Measurements from ENCODE around the gene TRPM4. TPM values are rescaled to one million over a fixed set of nuclear protein-coding genes. Genes with fewer than 3 reads are reported as not detected.

The TRPM4 gene
- total RNA-seq, 3 donors from 2014 or later = 13.1 to 34.0 (median 24.3) TPM

- intact Hi-C loops (cut with DNase I; ENCODE audit: low total_unique reads) = loop anchor here (10.0 kb wide), 1 partner anchor 179 kb away; no protein-coding TSS in a partner anchor
- no peak overlapping the region for H3K4me3 ChIP-seq
- H3K27me3 ChIP-seq = no peaks in the 10 kb centered on the region
- DNase-seq (ENCODE audit: low spot score in 2 of 2) = no peak
- TF ChIP-seq CTCF (IDR thresholded peaks at IDR 0.05) (no peak), POLR2AphosphoS5 (IDR thresholded peaks at IDR 0.05) (no peak), POLR2A (IDR thresholded peaks at IDR 0.05) (no peak)
- H3K9me3 ChIP-seq = peaks cover 8 to 18% of the 10 kb centered on the region in 2 donors
- no peak overlapping the region for H3K27ac ChIP-seq
- H3K4me1 ChIP-seq = no peaks in the 10 kb centered on the region
- H3K36me3 ChIP-seq = no peaks in the 10 kb centered on the region
Observed at GRCh38 chr19:49255674-49256073, 98.1 kb downstream of the TRPM4 start.

- intact Hi-C loops (cut with DNase I; ENCODE audit: low total_unique reads) = loop anchor here (10.0 kb wide), 1 partner anchor 178 kb away; no protein-coding TSS in a partner anchor
- DNase-seq (ENCODE audit: low spot score in 2 of 2) = no peak
- H3K27me3 ChIP-seq = no peaks in the 10 kb centered on the region
- no peak overlapping the region for H3K4me3 ChIP-seq
- H3K27ac ChIP-seq = no peak overlapping the region
- TF ChIP-seq CTCF (IDR thresholded peaks at IDR 0.05) (no peak), POLR2A (IDR thresholded peaks at IDR 0.05) (no peak), POLR2AphosphoS5 (IDR thresholded peaks at IDR 0.05) (no peak)
- H3K36me3 ChIP-seq = no peaks in the 10 kb centered on the region
- H3K9me3 ChIP-seq = peaks cover 8 to 18% of the 10 kb centered on the region in 2 donors
- H3K4me1 ChIP-seq = no peaks in the 10 kb centered on the region
Observed at GRCh38 chr19:49256691-49257090, 99.1 kb downstream of the TRPM4 start.

Other genes with a start within 250 kb of the TRPM4 start
- gene DHDH, start 224.1 kb upstream of the TRPM4 start, total RNA-seq = 1 to 10 TPM in 1 of 3 donors, under 1 TPM in 1, not detected in 1; 0.96 to 1.3 TPM
- gene BAX, start 202.9 kb upstream of the TRPM4 start, total RNA-seq = 10 to 100 TPM; 34.2 to 56.0 (median 36.0) TPM
- over 10,000 TPM in 1 of 3 donors, 1,000 to 10,000 TPM in 2; 3,861 to 12,429 (median 4,028) TPM for gene FTL, start 192.5 kb upstream of the TRPM4 start, total RNA-seq
- 10 to 100 TPM; 24.0 to 26.4 (median 24.6) TPM for gene GYS1, start 164.5 kb upstream of the TRPM4 start, total RNA-seq
- gene RUVBL2, start 163.9 kb upstream of the TRPM4 start, total RNA-seq = 100 to 1,000 TPM in 1 of 3 donors, 10 to 100 TPM in 2; 74.1 to 104 (median 84.0) TPM
- gene LHB, start 140.7 kb upstream of the TRPM4 start, total RNA-seq = not detected
- not detected for gene CGB3, start 133.5 kb upstream of the TRPM4 start, total RNA-seq
- not detected for gene CGB2, start 125.9 kb upstream of the TRPM4 start, total RNA-seq
- gene CGB1, start 120.9 kb upstream of the TRPM4 start, total RNA-seq = not detected
- gene CGB5, start 113.9 kb upstream of the TRPM4 start, total RNA-seq = not detected
- not detected for gene CGB8, start 108.7 kb upstream of the TRPM4 start, total RNA-seq
- gene CGB7, start 100.0 kb upstream of the TRPM4 start, total RNA-seq = 1 to 10 TPM in 1 of 3 donors, under 1 TPM in 1, not detected in 1; 0.15 to 2.0 TPM
- gene NTF4, start 93.0 kb upstream of the TRPM4 start, total RNA-seq = 1 to 10 TPM in 2 of 3 donors, not detected in 1; 3.9 to 6.4 TPM
- gene KCNA7, start 85.1 kb upstream of the TRPM4 start, total RNA-seq = not detected
- 100 to 1,000 TPM; 222 to 444 (median 316) TPM for gene SNRNP70, start 72.3 kb upstream of the TRPM4 start, total RNA-seq
- gene LIN7B, start 43.4 kb upstream of the TRPM4 start, total RNA-seq = 10 to 100 TPM in 2 of 3 donors, 1 to 10 TPM in 1; 8.5 to 17.6 (median 11.8) TPM
- 1 to 10 TPM; 3.8 to 5.7 (median 4.6) TPM for gene C19orf73, start 38.6 kb upstream of the TRPM4 start, total RNA-seq
- gene PPFIA3, start 38.2 kb upstream of the TRPM4 start, total RNA-seq = 1 to 10 TPM; 3.4 to 6.2 (median 3.4) TPM
- 1 to 10 TPM in 2 of 3 donors, under 1 TPM in 1; 0.88 to 2.7 (median 1.3) TPM for gene HRC, start 2.4 kb upstream of the TRPM4 start, total RNA-seq
- 1 to 10 TPM; 1.2 to 2.7 (median 2.0) TPM for gene SLC6A16, start 167.4 kb downstream of the TRPM4 start, total RNA-seq
- gene CD37, start 177.6 kb downstream of the TRPM4 start, total RNA-seq = 10 to 100 TPM in 2 of 3 donors, 1 to 10 TPM in 1; 2.9 to 19.7 (median 15.4) TPM
- 10 to 100 TPM; 24.9 to 30.0 (median 25.1) TPM for gene TEAD2, start 204.6 kb downstream of the TRPM4 start, total RNA-seq
- 1 to 10 TPM in 1 of 3 donors, under 1 TPM in 1, not detected in 1; 0.64 to 1.8 TPM for gene DKKL1, start 206.1 kb downstream of the TRPM4 start, total RNA-seq
- 1 to 10 TPM in 1 of 3 donors, not detected in 2; 1.9 TPM for gene KASH5, start 230.5 kb downstream of the TRPM4 start, total RNA-seq